ENCODE results near the gene PTTG1IP. TPM values are rescaled to one million over a fixed set of nuclear protein-coding genes. Genes with fewer than 3 reads are reported as not detected.

PTTG1IP gene
- total and polyA plus RNA-seq, 2 of the 13 experiments (the other 11 are each of a cell fraction or from before 2014, with no cell fraction given) = 161 to 700 TPM

DNA sequence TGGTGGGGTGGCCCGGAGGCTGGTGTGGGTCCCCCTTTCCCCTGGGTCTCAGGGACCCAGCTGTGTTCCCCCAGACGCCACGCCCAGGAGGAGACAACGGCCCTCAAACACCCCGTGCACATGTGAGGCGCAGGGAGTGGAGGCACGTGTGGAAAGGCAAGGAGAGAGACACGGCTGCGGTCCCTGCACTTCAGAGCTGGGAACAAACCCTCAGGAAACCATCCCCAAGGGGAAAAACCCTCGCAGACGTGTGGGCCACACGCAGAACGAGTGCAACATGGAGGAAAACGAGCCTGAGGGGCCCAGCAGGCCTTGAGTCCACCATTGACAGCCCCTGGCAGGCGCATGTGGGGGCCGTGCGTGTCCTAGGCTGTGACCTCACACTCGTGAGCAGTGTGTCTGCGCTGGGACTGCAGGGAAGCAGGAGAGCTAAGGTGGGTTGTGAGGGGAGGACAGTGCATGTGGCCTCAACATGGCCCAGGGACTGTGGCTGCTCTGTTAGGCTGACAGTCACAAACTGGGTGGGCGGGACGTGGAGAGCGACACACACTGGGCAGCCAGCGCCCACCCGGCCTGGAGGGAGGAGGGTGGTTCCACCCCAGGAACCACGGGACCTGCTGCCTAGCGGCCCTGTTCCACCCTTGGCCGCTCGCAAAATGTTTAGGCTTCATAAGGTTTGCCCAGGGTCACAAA, 27.2 kb upstream of the PTTG1IP start (continued):
- TF ChIP-seq ZNF142 (CRISPR knock-in tag; IDR thresholded peaks at IDR 0.05) (no peak), EEA1 (CRISPR knock-in tag; IDR thresholded peaks at IDR 0.05; ENCODE audit: borderline replicate concordance) (no peak), SNAI1 (CRISPR knock-in tag; IDR thresholded peaks at IDR 0.05; ENCODE audit: borderline replicate concordance) (no peak)
- TF ChIP-seq, protein P1, sequence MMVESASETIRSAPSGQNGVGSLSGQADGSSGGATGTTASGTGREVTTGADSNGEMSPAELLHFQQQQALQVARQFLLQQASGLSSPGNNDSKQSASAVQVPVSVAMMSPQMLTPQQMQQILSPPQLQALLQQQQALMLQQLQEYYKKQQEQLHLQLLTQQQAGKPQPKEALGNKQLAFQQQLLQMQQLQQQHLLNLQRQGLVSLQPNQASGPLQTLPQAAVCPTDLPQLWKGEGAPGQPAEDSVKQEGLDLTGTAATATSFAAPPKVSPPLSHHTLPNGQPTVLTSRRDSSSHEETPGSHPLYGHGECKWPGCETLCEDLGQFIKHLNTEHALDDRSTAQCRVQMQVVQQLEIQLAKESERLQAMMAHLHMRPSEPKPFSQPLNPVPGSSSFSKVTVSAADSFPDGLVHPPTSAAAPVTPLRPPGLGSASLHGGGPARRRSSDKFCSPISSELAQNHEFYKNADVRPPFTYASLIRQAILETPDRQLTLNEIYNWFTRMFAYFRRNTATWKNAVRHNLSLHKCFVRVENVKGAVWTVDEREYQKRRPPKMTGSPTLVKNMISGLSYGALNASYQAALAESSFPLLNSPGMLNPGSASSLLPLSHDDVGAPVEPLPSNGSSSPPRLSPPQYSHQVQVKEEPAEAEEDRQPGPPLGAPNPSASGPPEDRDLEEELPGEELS (CRISPR knock-in tag; IDR thresholded peaks at IDR 0.05) = no peak

Data from HepG2 (cell line).